IMR-90 (cell line): ENCODE measurements around the gene PPP1R14B. TPM values are rescaled to one million over a fixed set of nuclear protein-coding genes. Genes with fewer than 3 reads are reported as not detected.

Experiments used
- ATAC-seq: fragments of 200-7000 bp; cut with Tn5 transposase; 2 replicates; pipeline ENCODE4 v1.9.1; 2020; ENCODE audit warnings: low read depth, mild to moderate bottlenecking, moderate library complexity
- BruUV-seq: library from RNA; stranded (reverse); fragments of 400-500 nt; replicated peaks from 2 replicates; lab custom pipeline; 2021; lab: Mats Ljungman, UMichigan
- CTCF ChIA-PET: fragments of 300-600 bp; formaldehyde crosslinking; extraction: SDS; loops from one replicate; lab custom pipeline; 2021; ENCODE audit warnings: antibody characterized with exemption; lab: Yijun Ruan, JAX
- POLR2A ChIA-PET: fragments of 300-600 bp; sonication (Branson Sonifier 250); formaldehyde crosslinking; loops from one replicate; lab custom pipeline; 2022; ENCODE audit warnings: antibody characterized with exemption; ENCODE audit not compliant: unreplicated experiment; lab: Charles Lee
- DNase-seq: peaks from one replicate; pipeline ENCODE4 v3.0.0; 2013
- H2AFZ ChIP-seq: replicated peaks from 2 replicates; pipeline ENCODE3; 2013; ENCODE audit warnings: low read length, mild to moderate bottlenecking; ENCODE audit not compliant: poor library complexity
- H2AK5ac ChIP-seq: 2 replicates; pipeline ENCODE4 v1.6.1; 2013; ENCODE audit warnings: low read depth, low read length, inconsistent platforms
- H2AK9ac ChIP-seq: replicated peaks from 2 replicates; pipeline ENCODE3; 2013; ENCODE audit warnings: mild to moderate bottlenecking, low read depth, low read length, moderate library complexity; ENCODE audit not compliant: poor library complexity
- H2BK120ac ChIP-seq: 2 replicates; pipeline ENCODE4 v1.6.1; 2013; ENCODE audit warnings: low read depth, low read length, inconsistent platforms
- H2BK15ac ChIP-seq: 3 replicates; pipeline ENCODE4 v1.6.1; 2013; ENCODE audit warnings: low read depth, low read length, inconsistent platforms
- H2BK20ac ChIP-seq: 2 replicates; pipeline ENCODE4 v1.6.1; 2013; ENCODE audit warnings: low read depth, mild to moderate bottlenecking, inconsistent platforms, low read length, moderate library complexity
- H2BK5ac ChIP-seq: 2 replicates; pipeline ENCODE4 v1.6.1; 2013; ENCODE audit warnings: mild to moderate bottlenecking, low read depth, low read length, inconsistent platforms; ENCODE audit not compliant: poor library complexity, severe bottlenecking
- H3K14ac ChIP-seq: replicated peaks from 2 replicates; pipeline ENCODE4 v1.6.1; 2013; ENCODE audit warnings: low read depth, low read length, inconsistent platforms
- H3K18ac ChIP-seq: 2 replicates; pipeline ENCODE4 v1.6.1; 2013; ENCODE audit warnings: low read depth, low read length, control low read depth
- H3K23ac ChIP-seq: 2 replicates; pipeline ENCODE4 v1.6.1; 2013; ENCODE audit warnings: low read depth, low read length, inconsistent platforms
- H3K27ac ChIP-seq: 2 replicates; pipeline ENCODE4 v1.5.1; 2013; ENCODE audit warnings: mild to moderate bottlenecking, control low read depth, low read length; ENCODE audit not compliant: insufficient read depth
- H3K27me3 ChIP-seq: 2 replicates; pipeline ENCODE4 v1.6.1; 2013; ENCODE audit warnings: low read length; ENCODE audit not compliant: control insufficient read depth, insufficient read depth
- H3K36me3 ChIP-seq: 2 replicates; pipeline ENCODE4 v1.6.1; 2013; ENCODE audit warnings: low read length, mixed read lengths; ENCODE audit not compliant: control insufficient read depth, insufficient read depth
- H3K4ac ChIP-seq: 2 replicates; pipeline ENCODE4 v1.6.1; 2013; ENCODE audit warnings: low read depth, low read length, inconsistent platforms
- H3K4me1 ChIP-seq: 2 replicates; pipeline ENCODE4 v1.6.1; 2013; ENCODE audit warnings: low read length, mixed read lengths; ENCODE audit not compliant: control insufficient read depth, insufficient read depth
- H3K4me2 ChIP-seq: 2 replicates; pipeline ENCODE4 v1.6.1; 2013; ENCODE audit warnings: low read depth, mild to moderate bottlenecking, control low read depth, low read length, moderate library complexity
- H3K4me3 ChIP-seq: 2 replicates; pipeline ENCODE4 v1.5.1; 2013; ENCODE audit warnings: low read depth, mild to moderate bottlenecking, control low read depth, low read length, moderate library complexity; ENCODE audit not compliant: insufficient read depth
- H3K56ac ChIP-seq: 2 replicates; pipeline ENCODE4 v1.6.1; 2013; ENCODE audit warnings: low read length, inconsistent platforms; ENCODE audit not compliant: insufficient read depth; ENCODE audit errors: extremely low read depth
- H3K79me1 ChIP-seq, 2 experiments: 2 replicates each; pipeline ENCODE4 v1.6.1; 2013; ENCODE audit warnings: low read length in 2 of 2, inconsistent platforms in 1 of 2, low read depth in 1 of 2
- H3K9ac ChIP-seq: 2 replicates; pipeline ENCODE4 v1.6.1; 2013; ENCODE audit warnings: low read depth, low read length, control low read depth
- H3K9me1 ChIP-seq: 2 replicates; pipeline ENCODE4 v1.6.1; 2013; ENCODE audit warnings: low read length, inconsistent platforms; ENCODE audit not compliant: insufficient read depth
- H3K9me3 ChIP-seq: 2 replicates; pipeline ENCODE4 v1.6.1; 2013; ENCODE audit warnings: low read length; ENCODE audit not compliant: control insufficient read depth, insufficient read depth
- H4K20me1 ChIP-seq: 2 replicates; pipeline ENCODE4 v1.6.1; 2013; ENCODE audit warnings: low read length, inconsistent platforms; ENCODE audit not compliant: insufficient read depth
- H4K5ac ChIP-seq: 2 replicates; pipeline ENCODE4 v1.6.1; 2013; ENCODE audit warnings: mild to moderate bottlenecking, low read depth, low read length, control low read depth
- H4K8ac ChIP-seq, 2 experiments: 2 replicates each; pipeline ENCODE4 v1.6.1; 2013; ENCODE audit warnings: low read depth in 2 of 2, low read length in 2 of 2, control low read depth in 1 of 2, inconsistent platforms in 1 of 2
- H4K91ac ChIP-seq: 2 replicates; pipeline ENCODE4 v1.6.1; 2013; ENCODE audit warnings: low read depth, low read length, inconsistent platforms; ENCODE audit not compliant: insufficient read depth
- CEBPB ChIP-seq: IDR thresholded peaks from 2 replicates; pipeline ENCODE4 v1.6.1; 2012; ENCODE audit warnings: low read depth, low read length, improper control_type of control experiment
- CHD1 ChIP-seq: IDR thresholded peaks from 2 replicates; pipeline ENCODE4 v1.6.1; 2012; ENCODE audit warnings: low read depth, low read length, improper control_type of control experiment
- POLR2A ChIP-seq: IDR thresholded peaks from 2 replicates; pipeline ENCODE4 v1.6.1; 2012; ENCODE audit warnings: mild to moderate bottlenecking, low read depth, low read length
- WGBS, 2 experiments: methylation state at CpG; one replicate each; pipeline versions ENCODE4 v1.1.5 to v1.1.7; 2013; ENCODE audit warnings: missing lambda C conversion rate in 2 of 2; ENCODE audit not compliant: insufficient read length in 1 of 2; ENCODE audit errors: extremely low coverage in 2 of 2; 5-methylcytosine and 5-hydroxymethylcytosine counted together
- dilution Hi-C: fragments of 300-500 bp; cut with HindIII; formaldehyde crosslinking; loops from one replicate; pipeline ENCODE4 v1.14.3; 2018; ENCODE audit warnings: low sequenced_read_pairs; ENCODE audit not compliant: unreplicated experiment
- in situ Hi-C: fragments of 300-500 bp; cut with MboI; formaldehyde crosslinking; loops from 3 replicates; pipeline ENCODE4 v1.14.3; 2019; ENCODE audit warnings: low sequenced_read_pairs, inconsistent platforms, mixed read lengths
- intact Hi-C: fragments of 100-400 bp; cut with micrococcal nuclease; formaldehyde crosslinking; loops from 2 replicates; pipeline ENCODE4 v1.10.0; 2022
- polyA plus RNA-seq, 3 experiments: library from polyadenylated mRNA; depleted of rRNA; stranded (reverse); fragments of >200 nt; gene quantifications; 2 replicates each; pipeline ENCODE4 v1.2.3, GENCODE V29; 2012; ENCODE audit warnings: low replicate concordance in 1 of 3
- total RNA-seq: library from RNA; depleted of rRNA; stranded (reverse); fragments of >200 nt; gene quantifications from 2 replicates; pipeline ENCODE4 v1.2.3, GENCODE V29; 2012
- TF ChIP-seq, protein P1 (sequence below): conservative IDR thresholded peaks from 2 replicates; pipeline ENCODE4 v1.5.1; 2012; ENCODE audit warnings: mild to moderate bottlenecking, low read depth, low read length, improper control_type of control experiment

PPP1R14B gene
- total and polyA plus RNA-seq, 2 of the 4 experiments (the other 2 are of a cell fraction), result 176 to 257 TPM

DNA sequence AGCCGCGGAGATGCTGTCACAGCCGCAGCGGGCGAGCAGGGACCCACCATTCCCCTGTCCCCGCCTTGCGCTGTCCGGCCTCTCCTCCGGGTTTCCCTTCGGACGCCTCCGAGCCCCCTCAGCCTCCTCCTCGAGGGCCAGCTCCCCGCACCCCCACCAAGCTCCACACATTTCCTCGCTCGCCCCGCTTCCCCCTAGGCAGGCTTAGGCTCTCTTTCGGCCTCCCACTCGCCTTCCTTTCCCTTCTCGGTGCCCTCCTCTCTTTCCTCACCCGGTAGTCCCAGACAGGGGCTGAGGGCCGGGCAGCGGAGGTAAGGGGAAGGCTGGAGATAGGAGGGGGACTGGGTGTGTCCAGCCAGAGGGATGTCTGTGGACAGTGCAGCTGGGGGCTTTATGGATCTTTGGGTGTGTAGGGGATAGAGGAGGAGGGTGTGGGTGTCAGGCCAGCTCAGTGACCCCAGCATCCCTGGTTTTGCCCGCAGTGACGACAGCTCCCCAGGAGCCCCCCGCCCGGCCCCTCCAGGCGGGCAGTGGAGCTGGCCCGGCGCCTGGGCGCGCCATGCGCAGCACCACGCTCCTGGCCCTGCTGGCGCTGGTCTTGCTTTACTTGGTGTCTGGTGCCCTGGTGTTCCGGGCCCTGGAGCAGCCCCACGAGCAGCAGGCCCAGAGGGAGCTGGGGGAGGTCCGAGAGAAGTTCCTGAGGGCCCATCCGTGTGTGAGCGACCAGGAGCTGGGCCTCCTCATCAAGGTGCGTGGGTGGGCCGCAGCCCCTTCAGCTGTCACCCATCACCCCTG lies 45.9 kb upstream of the PPP1R14B start (continued):
- no peak for TF ChIP-seq CHD1

DNA sequence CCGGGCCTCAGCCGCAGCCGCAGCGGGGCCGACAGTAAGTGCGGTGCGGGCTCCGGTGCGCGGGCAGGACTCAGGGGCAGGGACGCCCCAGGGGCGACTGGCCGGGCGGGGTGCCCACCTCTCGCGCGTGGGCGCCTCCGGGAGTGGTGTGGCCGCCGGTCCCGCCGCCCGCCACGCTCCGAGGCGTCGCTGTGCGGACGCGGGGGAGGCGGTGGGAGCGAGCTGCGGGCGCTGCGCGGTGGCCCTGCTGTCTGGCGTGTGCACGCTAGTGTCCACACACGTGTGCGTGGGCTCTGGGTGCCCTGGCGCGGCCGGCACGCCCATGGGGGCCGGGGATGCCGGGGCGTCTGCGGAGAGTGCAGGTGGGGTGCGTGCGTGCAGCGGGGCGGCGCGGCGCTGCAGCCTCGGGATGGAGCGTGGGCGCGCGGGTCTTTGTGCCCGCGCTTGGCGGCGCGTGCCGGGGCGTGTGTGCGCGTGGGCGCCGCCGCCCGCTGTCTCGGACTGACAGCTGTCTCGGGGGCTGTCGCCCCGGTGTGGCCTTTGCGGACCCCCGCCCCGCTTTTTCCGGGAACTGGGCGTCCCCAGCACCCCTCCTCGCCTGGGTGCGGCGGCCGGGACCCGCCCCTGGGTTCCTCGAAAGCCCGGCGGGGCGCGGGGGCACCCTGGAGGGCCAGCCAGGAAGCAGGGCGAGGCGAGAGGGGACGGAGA lies 45.2 kb upstream of the PPP1R14B start:
- no TSS peak for BruUV-seq
- no peak for TF ChIP-seq POLR2A
- TF ChIP-seq, protein P1, sequence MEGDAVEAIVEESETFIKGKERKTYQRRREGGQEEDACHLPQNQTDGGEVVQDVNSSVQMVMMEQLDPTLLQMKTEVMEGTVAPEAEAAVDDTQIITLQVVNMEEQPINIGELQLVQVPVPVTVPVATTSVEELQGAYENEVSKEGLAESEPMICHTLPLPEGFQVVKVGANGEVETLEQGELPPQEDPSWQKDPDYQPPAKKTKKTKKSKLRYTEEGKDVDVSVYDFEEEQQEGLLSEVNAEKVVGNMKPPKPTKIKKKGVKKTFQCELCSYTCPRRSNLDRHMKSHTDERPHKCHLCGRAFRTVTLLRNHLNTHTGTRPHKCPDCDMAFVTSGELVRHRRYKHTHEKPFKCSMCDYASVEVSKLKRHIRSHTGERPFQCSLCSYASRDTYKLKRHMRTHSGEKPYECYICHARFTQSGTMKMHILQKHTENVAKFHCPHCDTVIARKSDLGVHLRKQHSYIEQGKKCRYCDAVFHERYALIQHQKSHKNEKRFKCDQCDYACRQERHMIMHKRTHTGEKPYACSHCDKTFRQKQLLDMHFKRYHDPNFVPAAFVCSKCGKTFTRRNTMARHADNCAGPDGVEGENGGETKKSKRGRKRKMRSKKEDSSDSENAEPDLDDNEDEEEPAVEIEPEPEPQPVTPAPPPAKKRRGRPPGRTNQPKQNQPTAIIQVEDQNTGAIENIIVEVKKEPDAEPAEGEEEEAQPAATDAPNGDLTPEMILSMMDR, result no peak
- TF ChIP-seq CEBPB, result no peak
- no peak overlapping the region for H2BK5ac ChIP-seq
- H3K18ac ChIP-seq, result no peak overlapping the region
- no peak overlapping the region for H4K91ac ChIP-seq
- H3K9me3 ChIP-seq, result no peaks in the 10 kb centered on the region
- DNase-seq (no peak), ATAC-seq (peak; percentile 31)
- no peak overlapping the region for H3K4ac ChIP-seq
- in situ Hi-C loops, result no loop called here
- no peak overlapping the region for H3K14ac ChIP-seq
- no peak overlapping the region for H4K8ac ChIP-seq
- peaks cover 0 to 4% of the 10 kb centered on the region in 2 experiments; a peak in 1 of 4 replicates for H3K79me1 ChIP-seq
- peak overlapping the region; percentile 45 for H3K4me2 ChIP-seq
- H3K36me3 ChIP-seq, result no peaks in the 10 kb centered on the region
- WGBS, 2 experiments, result 2% methylated on average over 56 of the region's 96 CpGs; no CpG with 5 or more reads in 1 of the 2 experiments
- ChIA-PET POLR2A (no interaction called here), CTCF (interaction anchor here (1.1 kb wide), 1 partner anchor 9 kb away, joined by 5 read pairs; no protein-coding TSS in a partner anchor)
- H3K4me3 ChIP-seq, result peak overlapping the region; percentile 24
- H3K9ac ChIP-seq, result no peak overlapping the region
- H2BK120ac ChIP-seq, result no peak overlapping the region
- peak overlapping the region; percentile 72 for H2AFZ ChIP-seq
- H4K5ac ChIP-seq, result no peak overlapping the region
- no peaks in the 10 kb centered on the region for H3K9me1 ChIP-seq
- no peak overlapping the region for H2BK15ac ChIP-seq
- H3K56ac ChIP-seq, result no peak overlapping the region
- intact Hi-C loops, result no loop called here
- dilution Hi-C loops, result no loop called here
- H3K4me1 ChIP-seq, result peaks cover 4% of the 10 kb centered on the region; the same call in 1 of the 2 replicates
- H3K27ac ChIP-seq, result no peak overlapping the region
- H3K27me3 ChIP-seq, result peaks cover 66% of the 10 kb centered on the region
- H2BK20ac ChIP-seq, result no peak overlapping the region
- no peak overlapping the region for H2AK9ac ChIP-seq
- H2AK5ac ChIP-seq, result no peak overlapping the region
- H4K20me1 ChIP-seq, result peaks cover 5% of the 10 kb centered on the region; the same call in 1 of the 2 replicates
- H3K23ac ChIP-seq, result no peak overlapping the region
